Retinal pigment epithelial cell (primary cell): ENCODE data around the gene FAM163B.

Source experiments
- DNase-seq: peaks from one replicate; pipeline ENCODE4 v3.0.0-alpha.2; 2010; ENCODE audit warnings: low read depth
- H3K4me3 ChIP-seq: 2 replicates; pipeline ENCODE4 v1.5.1; 2011; ENCODE audit warnings: mild to moderate bottlenecking, low read length, control low read depth, moderate library complexity
- CTCF ChIP-seq: conservative IDR thresholded peaks from 2 replicates; pipeline ENCODE4 v1.5.1; 2011; ENCODE audit warnings: low read depth, low read length, control low read depth, inconsistent platforms

Gene FAM163B

DNA sequence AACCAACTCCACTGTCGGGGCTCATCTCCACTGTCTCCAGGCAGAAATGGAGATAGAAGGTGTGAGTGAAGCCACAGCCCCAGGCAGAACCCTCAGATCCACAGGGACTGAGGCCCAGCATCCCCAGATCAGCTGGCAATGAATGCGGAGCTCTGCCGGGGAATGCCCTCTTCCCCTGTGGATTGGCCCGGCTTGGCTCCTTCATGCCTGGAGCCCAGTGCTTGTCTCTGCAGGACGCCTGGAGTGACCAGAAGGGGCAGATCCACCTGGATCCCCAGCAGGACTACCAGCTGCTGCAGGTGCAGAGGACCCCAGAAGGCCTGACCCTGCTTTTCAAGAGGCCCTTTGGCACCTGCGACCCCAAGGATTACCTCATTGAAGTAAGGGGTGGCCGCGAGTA, 30.4 kb upstream of the FAM163B start:
- no peak overlapping the region for H3K4me3 ChIP-seq
- no peak for DNase-seq
- no peak for TF ChIP-seq CTCF

GRCh38 chr9:133638711-133639110, 29.5 kb upstream of the FAM163B start:
- no peak for DNase-seq
- no peak overlapping the region for H3K4me3 ChIP-seq
- TF ChIP-seq CTCF: no peak

DNA sequence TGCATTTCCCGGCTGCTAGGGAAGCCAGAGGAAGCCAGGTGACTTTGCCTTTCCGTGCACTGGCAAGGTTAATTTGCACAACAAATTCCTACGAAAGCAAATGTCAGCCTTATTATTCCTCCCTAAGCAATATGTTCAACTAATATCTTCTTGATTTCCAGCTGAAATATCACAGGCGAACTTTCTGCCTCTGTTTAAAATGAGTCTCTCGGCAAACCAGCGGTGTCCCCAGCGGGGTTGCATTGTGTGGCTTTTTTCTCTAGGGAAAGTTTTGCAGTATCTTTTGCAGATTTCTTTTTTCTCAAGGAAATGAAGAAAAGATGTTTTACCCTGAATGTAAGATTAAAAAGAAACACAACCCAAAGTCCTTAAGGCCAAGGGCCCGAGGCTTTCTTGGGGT, 28.9 kb upstream of the FAM163B start:
- no peak for DNase-seq
- H3K4me3 ChIP-seq: no peak overlapping the region
- no peak for TF ChIP-seq CTCF

- no peak for DNase-seq
- no peak for TF ChIP-seq CTCF
- no peak overlapping the region for H3K4me3 ChIP-seq
Measured at GRCh38 chr9:133637451-133638055, 28.4 kb upstream of the FAM163B start.

DNA sequence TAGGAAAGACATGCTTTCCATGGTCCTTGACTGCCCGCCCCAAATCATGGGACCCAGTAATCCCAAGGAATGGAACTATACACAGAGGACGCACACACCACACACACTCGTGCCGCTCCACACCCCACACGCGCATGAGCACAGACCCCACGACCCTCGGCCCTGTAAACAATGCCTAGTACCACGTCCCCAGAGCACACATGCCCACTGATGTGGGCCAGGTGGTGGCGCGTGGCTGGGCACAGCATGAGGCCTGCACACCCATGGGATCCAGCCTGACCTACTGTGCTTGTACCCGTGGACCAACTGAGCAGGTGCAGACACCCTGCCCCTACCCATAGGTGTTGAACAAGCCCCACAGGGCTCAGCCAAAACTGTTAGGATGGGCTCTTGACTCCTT, 27.7 kb upstream of the FAM163B start:
- no peak overlapping the region for H3K4me3 ChIP-seq
- DNase-seq: no peak
- TF ChIP-seq CTCF: no peak

DNA sequence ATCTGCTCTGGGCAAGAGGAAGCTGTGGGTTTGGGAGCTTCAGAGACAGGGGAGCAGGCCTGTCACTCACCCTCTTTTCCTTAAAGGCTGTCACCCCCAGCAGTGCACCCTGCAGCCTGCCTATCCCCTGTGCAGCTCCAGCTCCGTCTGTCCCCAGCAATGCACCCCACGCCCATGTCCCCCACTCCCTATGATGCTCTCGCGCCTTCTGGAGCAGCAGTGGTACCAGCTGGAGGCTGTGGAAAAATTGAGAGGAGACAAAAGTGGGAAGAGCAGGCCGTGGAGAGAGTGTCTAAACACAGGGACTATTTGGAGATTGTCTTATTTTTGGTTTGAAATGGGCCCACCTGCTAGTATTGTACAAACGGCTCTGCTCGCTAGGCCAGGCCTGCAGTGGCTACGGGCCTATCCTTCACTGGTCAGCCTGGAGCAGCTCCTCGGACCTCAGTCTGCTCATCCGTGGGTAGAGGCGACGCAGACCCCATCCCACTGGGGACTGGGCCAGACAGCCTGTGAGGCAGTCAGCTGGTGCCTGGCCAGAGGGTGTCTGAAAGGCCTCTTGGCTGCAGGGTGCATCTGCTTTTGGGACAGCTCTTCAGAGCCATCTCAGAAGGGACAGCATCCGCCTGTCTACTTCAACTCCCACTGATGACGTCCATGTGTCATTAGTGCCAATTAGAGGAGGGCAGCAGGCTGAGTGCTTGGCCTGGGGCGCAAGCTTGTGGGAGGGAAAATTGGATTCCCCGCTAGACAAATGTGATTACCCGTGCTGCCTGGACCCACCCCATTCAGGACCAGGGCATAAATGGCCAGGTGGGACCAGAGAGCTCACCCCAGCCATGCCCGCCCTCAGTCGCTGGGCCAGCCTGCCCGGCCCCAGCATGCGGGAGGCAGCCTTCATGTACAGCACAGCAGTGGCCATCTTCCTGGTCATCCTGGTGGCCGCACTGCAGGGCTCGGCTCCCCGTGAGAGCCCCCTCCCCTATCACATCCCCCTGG, 26.6 kb upstream of the FAM163B start, which contains the start of gene DBH:
Gene DBH (plus strand): TSS at position 831 of the 999 bp plus-strand sequence. CDS start 9 bp downstream, at position 840.
- no peak within 1 kb of the TSS for H3K4me3 ChIP-seq
- no peak for TF ChIP-seq CTCF
- no peak for DNase-seq

DNA sequence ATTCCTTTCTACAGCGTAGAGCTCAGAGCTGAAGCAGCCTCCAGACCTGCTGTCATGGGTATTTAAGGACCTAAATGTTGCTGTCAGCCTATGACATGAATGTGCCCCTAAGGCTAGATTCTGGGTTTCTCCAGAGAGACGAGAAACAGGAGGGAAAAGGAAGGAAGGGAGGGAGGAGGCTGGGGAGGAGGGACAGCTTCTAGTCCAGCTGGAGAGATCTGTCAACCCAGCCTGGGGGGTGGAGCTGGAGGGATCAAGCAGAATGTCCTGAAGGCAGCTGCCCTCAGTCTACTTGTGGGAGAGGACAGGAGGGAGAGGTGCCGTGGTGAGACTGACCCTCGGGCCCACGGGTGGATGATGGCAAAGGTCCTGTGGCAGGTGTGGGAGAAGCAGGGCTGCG, 25.9 kb upstream of the FAM163B start:
- H3K4me3 ChIP-seq: no peak overlapping the region
- no peak for DNase-seq
- no peak for TF ChIP-seq CTCF
